ENCODE measurements around the gene LAMP2. TPM values are rescaled to one million over a fixed set of nuclear protein-coding genes. Genes with fewer than 3 reads are reported as not detected.

The LAMP2 gene
- total RNA-seq, 4 donors from 2014 or later: 65.7 to 108 (median 75.6) TPM

- Histone ChIP-seq H3K4me1 (no peaks in the 10 kb centered on the region), H3K36me3 (no peaks in the 10 kb centered on the region), H3K27ac (no peak overlapping the region), H3K9me3 (no peaks in the 10 kb centered on the region), H3K27me3 (no peaks in the 10 kb centered on the region), H3K4me3 (no peak overlapping the region)
- ATAC-seq: no peak
- TF ChIP-seq POLR2AphosphoS5 (IDR thresholded peaks at IDR 0.05) (no peak), EP300 (IDR thresholded peaks at IDR 0.05) (no peak), POLR2A (IDR thresholded peaks at IDR 0.05) (no peak)
- TF ChIP-seq, protein P1, sequence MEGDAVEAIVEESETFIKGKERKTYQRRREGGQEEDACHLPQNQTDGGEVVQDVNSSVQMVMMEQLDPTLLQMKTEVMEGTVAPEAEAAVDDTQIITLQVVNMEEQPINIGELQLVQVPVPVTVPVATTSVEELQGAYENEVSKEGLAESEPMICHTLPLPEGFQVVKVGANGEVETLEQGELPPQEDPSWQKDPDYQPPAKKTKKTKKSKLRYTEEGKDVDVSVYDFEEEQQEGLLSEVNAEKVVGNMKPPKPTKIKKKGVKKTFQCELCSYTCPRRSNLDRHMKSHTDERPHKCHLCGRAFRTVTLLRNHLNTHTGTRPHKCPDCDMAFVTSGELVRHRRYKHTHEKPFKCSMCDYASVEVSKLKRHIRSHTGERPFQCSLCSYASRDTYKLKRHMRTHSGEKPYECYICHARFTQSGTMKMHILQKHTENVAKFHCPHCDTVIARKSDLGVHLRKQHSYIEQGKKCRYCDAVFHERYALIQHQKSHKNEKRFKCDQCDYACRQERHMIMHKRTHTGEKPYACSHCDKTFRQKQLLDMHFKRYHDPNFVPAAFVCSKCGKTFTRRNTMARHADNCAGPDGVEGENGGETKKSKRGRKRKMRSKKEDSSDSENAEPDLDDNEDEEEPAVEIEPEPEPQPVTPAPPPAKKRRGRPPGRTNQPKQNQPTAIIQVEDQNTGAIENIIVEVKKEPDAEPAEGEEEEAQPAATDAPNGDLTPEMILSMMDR (IDR thresholded peaks at IDR 0.05): no peak
Observed at GRCh38 chrX:120401301-120401700, 67.8 kb downstream of the LAMP2 start.

- no peaks in the 10 kb centered on the region for H3K36me3 ChIP-seq
- WGBS, 2 donors (ENCODE audit: low coverage in 1 of 2): 27% methylated on average over 3 of the region's 3 CpGs; no CpG with 5 or more reads in 1 of the 2 donors
- no peaks in the 10 kb centered on the region for H3K9me3 ChIP-seq
- H3K27me3 ChIP-seq: no peaks in the 10 kb centered on the region
- no peak for ATAC-seq
- TF ChIP-seq, protein P1 (IDR thresholded peaks at IDR 0.05): peak in 1 of 4 experiments; percentile 20
- no peak for TF ChIP-seq POLR2AphosphoS5 (IDR thresholded peaks at IDR 0.05)
- no peak overlapping the region for H3K27ac ChIP-seq
- H3K4me3 ChIP-seq: no peak overlapping the region
- no peaks in the 10 kb centered on the region for H3K4me1 ChIP-seq
Observed at GRCh38 chrX:120380699-120381098, 88.4 kb downstream of the LAMP2 start.

DNA sequence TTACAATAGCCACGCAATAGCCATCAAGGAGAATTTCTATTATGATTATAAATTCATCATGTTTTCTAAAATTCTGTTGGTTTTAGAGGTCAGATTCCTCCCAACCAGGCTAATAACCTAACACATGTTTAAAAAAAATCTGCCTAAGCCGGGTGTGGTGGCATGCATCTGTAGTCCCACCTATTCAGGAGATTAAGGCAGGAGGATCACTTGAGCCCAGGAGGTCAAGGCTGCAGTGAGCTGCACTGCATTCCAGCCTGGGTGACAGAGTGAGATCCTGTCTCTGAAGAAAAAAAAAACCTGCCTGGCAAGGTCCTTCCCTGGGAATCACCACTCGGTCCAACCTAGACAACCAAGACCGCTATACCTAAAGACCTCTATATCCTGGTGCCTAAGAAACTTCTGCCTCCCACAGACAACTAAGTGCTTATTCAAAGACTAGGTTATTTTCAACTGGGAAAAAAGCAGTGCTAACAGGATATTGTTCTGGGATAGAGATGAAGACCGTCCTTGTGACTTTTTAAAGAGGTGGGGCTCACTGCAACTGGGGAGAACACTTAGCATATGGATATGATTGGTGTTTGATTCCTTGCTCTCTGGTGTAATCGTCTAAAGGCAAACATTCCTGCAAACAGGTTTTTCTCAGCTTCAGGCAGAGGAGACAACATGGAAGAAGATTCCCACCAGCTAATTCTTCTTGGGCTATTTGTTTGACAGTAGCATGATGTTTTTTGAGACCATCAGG lies 89.0 kb downstream of the LAMP2 start:
- no peaks in the 10 kb centered on the region for H3K27me3 ChIP-seq
- H3K36me3 ChIP-seq: no peaks in the 10 kb centered on the region
- WGBS, 2 donors (ENCODE audit: low coverage in 1 of 2): 56 to 57% methylated on average over 5 to 6 of the region's 6 CpGs
- no peaks in the 10 kb centered on the region for H3K4me1 ChIP-seq
- TF ChIP-seq EP300 (IDR thresholded peaks at IDR 0.05): no peak
- no peak for TF ChIP-seq POLR2A (IDR thresholded peaks at IDR 0.05)
- TF ChIP-seq, protein P1 (IDR thresholded peaks at IDR 0.05): no peak
- TF ChIP-seq POLR2AphosphoS5 (IDR thresholded peaks at IDR 0.05): no peak
- H3K9me3 ChIP-seq: no peaks in the 10 kb centered on the region
- no peak overlapping the region for H3K4me3 ChIP-seq
- no peak overlapping the region for H3K27ac ChIP-seq
- no peak for ATAC-seq

GRCh38 chrX:120378570-120378969 lies 90.5 kb downstream of the LAMP2 start:
- H3K4me3 ChIP-seq: no peak overlapping the region
- 93% methylated on average over 3 to 5 of the region's 5 CpGs for WGBS, 2 donors (ENCODE audit: low coverage in 1 of 2)
- no peaks in the 10 kb centered on the region for H3K4me1 ChIP-seq
- H3K9me3 ChIP-seq: no peaks in the 10 kb centered on the region
- no peak overlapping the region for H3K27ac ChIP-seq
- H3K27me3 ChIP-seq: no peaks in the 10 kb centered on the region
- TF ChIP-seq EP300 (IDR thresholded peaks at IDR 0.05) (no peak), POLR2AphosphoS5 (IDR thresholded peaks at IDR 0.05) (no peak), POLR2A (IDR thresholded peaks at IDR 0.05) (no peak)
- TF ChIP-seq, protein P1 (IDR thresholded peaks at IDR 0.05): no peak
- ATAC-seq: no peak
- no peaks in the 10 kb centered on the region for H3K36me3 ChIP-seq

Small RNA genes lying within 50 kb of the gene (small RNA-seq; reads per million reads assigned to genes)
- 0 reads per million in 4 donors for gene RNU7-37P

Other genes with a start within 250 kb of the LAMP2 start
- gene ZBTB33, start 218.5 kb downstream of the LAMP2 start, total RNA-seq: 10 to 100 TPM in 2 of 4 donors, 1 to 10 TPM in 2; 8.1 to 14.5 (median 10.0) TPM
- gene TMEM255A, start 157.8 kb downstream of the LAMP2 start, total RNA-seq: 1 to 10 TPM in 3 of 4 donors, under 1 TPM in 1; 0.16 to 8.9 (median 4.1) TPM
- gene ATP1B4, start 107.2 kb downstream of the LAMP2 start, total RNA-seq: not detected
- 10 to 100 TPM; 42.2 to 60.2 (median 52.3) TPM for gene CUL4B, start 91.7 kb upstream of the LAMP2 start, total RNA-seq
- 10 to 100 TPM; 15.2 to 20.6 (median 17.7) TPM for gene MCTS1, start 134.8 kb upstream of the LAMP2 start, total RNA-seq
- gene C1GALT1C1, start 160.8 kb upstream of the LAMP2 start, total RNA-seq: 10 to 100 TPM; 15.2 to 24.8 (median 20.9) TPM